Mesendoderm (in vitro differentiated cells): ENCODE measurements around the gene LASP1. TPM values are rescaled to one million over a fixed set of nuclear protein-coding genes. Genes with fewer than 3 reads are reported as not detected.

Experiments
- DNase-seq: peaks from one replicate; pipeline ENCODE4 v3.0.0; 2013
- H2AK5ac ChIP-seq: 2 replicates; pipeline ENCODE4 v1.6.1; 2013; ENCODE audit warnings: low read length, inconsistent platforms
- H2BK120ac ChIP-seq: 2 replicates; pipeline ENCODE4 v1.6.1; 2013; ENCODE audit warnings: low read depth, mild to moderate bottlenecking, low read length, moderate library complexity, mixed read lengths
- H2BK15ac ChIP-seq: replicated peaks from 2 replicates; pipeline ENCODE4 v1.6.1; 2013; ENCODE audit warnings: low read depth, mild to moderate bottlenecking, moderate library complexity
- H2BK5ac ChIP-seq: 2 replicates; pipeline ENCODE4 v1.6.1; 2013; ENCODE audit warnings: low read length, inconsistent platforms
- H3K18ac ChIP-seq: 2 replicates; pipeline ENCODE4 v1.6.1; 2013; ENCODE audit warnings: mild to moderate bottlenecking, low read length, mixed read lengths
- H3K23ac ChIP-seq: one replicate; pipeline ENCODE4 v1.6.1; 2013; ENCODE audit warnings: low read length
- H3K27ac ChIP-seq: 2 replicates; pipeline ENCODE4 v1.5.1; 2013; ENCODE audit warnings: low read depth, mild to moderate bottlenecking, inconsistent platforms, low read length, moderate library complexity
- H3K27me3 ChIP-seq: 2 replicates; pipeline ENCODE4 v1.6.1; 2013; ENCODE audit warnings: low read length, control low read depth, mild to moderate bottlenecking, inconsistent platforms; ENCODE audit not compliant: insufficient read depth, poor library complexity
- H3K36me3 ChIP-seq: 2 replicates; pipeline ENCODE4 v1.6.1; 2013; ENCODE audit warnings: low read length, inconsistent platforms; ENCODE audit not compliant: control insufficient read depth, insufficient read depth
- H3K4ac ChIP-seq: one replicate; pipeline ENCODE4 v1.6.1; 2013; ENCODE audit warnings: low read depth, mild to moderate bottlenecking, low read length, moderate library complexity
- H3K4me1 ChIP-seq: 2 replicates; pipeline ENCODE4 v1.6.1; 2013; ENCODE audit warnings: low read depth, low read length, inconsistent platforms; ENCODE audit not compliant: control insufficient read depth
- H3K4me2 ChIP-seq: 2 replicates; pipeline ENCODE4 v1.6.1; 2013; ENCODE audit warnings: low read length
- H3K4me3 ChIP-seq: 2 replicates; pipeline ENCODE4 v1.5.1; 2013; ENCODE audit warnings: mild to moderate bottlenecking, low read length
- H3K56ac ChIP-seq: one replicate; pipeline ENCODE4 v1.6.1; 2013; ENCODE audit warnings: low read length
- H3K79me1 ChIP-seq: 2 replicates; pipeline ENCODE4 v1.6.1; 2013; ENCODE audit warnings: low read length, inconsistent platforms
- H3K79me2 ChIP-seq: 2 replicates; pipeline ENCODE4 v1.6.1; 2013; ENCODE audit warnings: mild to moderate bottlenecking, low read length; ENCODE audit not compliant: control insufficient read depth, insufficient read depth
- H3K9ac ChIP-seq: 2 replicates; pipeline ENCODE4 v1.6.1; 2013; ENCODE audit warnings: low read length, inconsistent platforms
- H4K5ac ChIP-seq: one replicate; pipeline ENCODE4 v1.6.1; 2013; ENCODE audit warnings: low read length
- H4K8ac ChIP-seq: one replicate; pipeline ENCODE4 v1.6.1; 2013; ENCODE audit warnings: low read depth, mild to moderate bottlenecking, control low read depth, low read length, moderate library complexity
- WGBS: extraction: QIAGEN DNeasy Blood & Tissue Kit; methylation state at CpG from one replicate; pipeline ENCODE4 v1.1.7; 2013; ENCODE audit warnings: low lambda C conversion rate, missing lambda C conversion rate; ENCODE audit not compliant: insufficient coverage; ENCODE audit errors: extremely low coverage; 5-methylcytosine and 5-hydroxymethylcytosine counted together
- small RNA-seq: library from polyadenylated mRNA; stranded (forward); fragments of <200 nt; extraction: miRNeasy Mini kit (QIAGEN cat#:217004); gene quantifications from one replicate; pipeline ENCODE3, GENCODE V24; 2013; ENCODE audit not compliant: insufficient read depth

The LASP1 gene

DNA sequence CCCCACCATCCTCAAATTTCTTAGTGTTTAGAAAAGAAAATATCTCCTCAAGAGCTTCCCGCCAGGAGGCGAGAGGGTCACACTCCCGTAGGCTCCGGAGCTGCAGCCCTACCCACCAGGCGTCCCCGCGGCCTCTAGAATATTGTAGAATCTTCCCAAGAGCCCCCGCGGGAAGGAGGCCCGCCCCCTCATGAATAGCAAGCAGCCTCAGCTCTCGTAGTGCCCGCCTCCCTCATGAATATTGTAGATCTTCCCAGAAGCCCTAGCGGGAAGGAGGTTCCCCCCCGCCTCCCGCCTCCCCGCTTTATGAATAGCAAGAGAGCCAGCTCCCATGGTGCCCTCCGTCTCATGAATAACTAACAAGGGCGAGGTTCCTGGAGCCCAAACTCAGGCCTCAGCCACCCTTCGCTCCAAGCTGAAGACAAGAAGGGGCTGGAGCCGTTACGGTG lies 97.5 kb downstream of the LASP1 start, which contains the start of gene FBXO47:
FBXO47 (minus strand) TSS at position 114 of the 449 bp plus-strand sequence. CDS start 4,378 bp downstream, outside the sequence.
- Histone ChIP-seq H3K4me2 (peak within 1 kb of the TSS; percentile 38), H3K18ac (peak within 1 kb of the TSS; percentile 22), H4K5ac (peak within 1 kb of the TSS; percentile 21), H2BK15ac (no peak within 1 kb of the TSS), H3K36me3 (no peaks in the 10 kb centered on the region), H3K4me1 (peaks cover 2% of the 10 kb centered on the region), H3K56ac (peak within 1 kb of the TSS; percentile 87), H3K23ac (no peak within 1 kb of the TSS), H3K9ac (peak within 1 kb of the TSS; percentile 65), H3K79me1 (no peaks in the 10 kb centered on the region), H3K27me3 (no peaks in the 10 kb centered on the region), H3K4me3 (no peak within 1 kb of the TSS), H2BK120ac (no peak within 1 kb of the TSS), H2AK5ac (peak within 1 kb of the TSS; percentile 11), H4K8ac (peak within 1 kb of the TSS; percentile 90), H3K4ac (no peak within 1 kb of the TSS), H3K79me2 (no peaks in the 10 kb centered on the region), H2BK5ac (no peak within 1 kb of the TSS), H3K27ac (no peak within 1 kb of the TSS)
- DNase-seq: peak; percentile 99
- no CpG with 5 or more reads among the region's 21 CpGs for WGBS

DNA sequence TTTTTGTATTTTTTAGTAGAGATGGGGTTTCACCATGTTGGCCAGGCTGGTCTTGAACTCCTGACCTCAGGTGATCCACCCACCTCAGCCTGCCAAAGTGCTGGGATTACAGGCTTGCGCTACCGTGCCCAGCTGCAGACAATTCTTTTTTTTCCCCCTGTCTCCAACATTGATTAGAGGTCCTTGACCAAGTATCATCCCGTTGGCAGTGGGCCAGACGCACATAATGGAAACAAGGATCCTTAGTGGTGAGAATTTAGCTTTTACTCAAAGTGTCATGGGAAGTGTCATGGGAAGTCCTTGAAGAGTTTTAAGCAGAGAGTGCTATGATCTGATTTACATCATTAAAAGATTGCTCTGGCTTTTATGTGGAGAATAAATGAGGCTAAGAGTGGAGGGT lies 99.4 kb downstream of the LASP1 start:
- H3K4me1 ChIP-seq: peaks cover 2% of the 10 kb centered on the region
- H3K56ac ChIP-seq: no peak overlapping the region
- DNase-seq: no peak
- no peaks in the 10 kb centered on the region for H3K27me3 ChIP-seq
- no CpG with 5 or more reads among the region's 4 CpGs for WGBS
- H3K79me2 ChIP-seq: no peaks in the 10 kb centered on the region
- no peak overlapping the region for H3K4me3 ChIP-seq
- H3K18ac ChIP-seq: no peak overlapping the region
- H3K36me3 ChIP-seq: no peaks in the 10 kb centered on the region
- no peak overlapping the region for H2BK5ac ChIP-seq
- H3K79me1 ChIP-seq: no peaks in the 10 kb centered on the region
- no peak overlapping the region for H3K9ac ChIP-seq
- no peak overlapping the region for H3K4me2 ChIP-seq
- H3K4ac ChIP-seq: no peak overlapping the region
- H4K8ac ChIP-seq: no peak overlapping the region
- H2BK15ac ChIP-seq: no peak overlapping the region
- no peak overlapping the region for H4K5ac ChIP-seq
- H2BK120ac ChIP-seq: no peak overlapping the region
- H2AK5ac ChIP-seq: no peak overlapping the region
- H3K27ac ChIP-seq: no peak overlapping the region
- no peak overlapping the region for H3K23ac ChIP-seq

DNA sequence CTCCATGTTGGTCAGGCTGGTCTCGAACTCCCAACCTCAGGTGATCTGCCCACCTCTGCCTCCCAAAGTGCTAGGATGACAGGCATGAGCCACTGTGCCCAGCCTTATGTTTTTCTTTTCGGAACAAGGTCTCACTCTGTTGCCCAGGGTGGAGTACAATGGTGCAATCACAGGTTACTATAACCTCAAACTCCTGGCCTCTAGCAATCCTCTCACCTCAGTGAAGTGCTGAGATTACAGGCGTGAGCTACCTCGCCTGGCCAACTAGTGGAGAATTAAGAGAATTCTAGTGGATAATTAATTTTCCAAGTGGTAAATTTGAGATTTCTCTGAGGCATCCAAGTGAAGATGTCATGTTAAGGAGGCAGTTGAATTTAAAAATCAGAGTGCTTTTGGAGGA lies 100.3 kb downstream of the LASP1 start:
- Histone ChIP-seq H4K5ac (no peak overlapping the region), H2BK120ac (no peak overlapping the region), H3K27ac (no peak overlapping the region), H2AK5ac (no peak overlapping the region), H3K79me1 (no peaks in the 10 kb centered on the region), H2BK5ac (no peak overlapping the region), H3K4me1 (peaks cover 2% of the 10 kb centered on the region), H3K27me3 (no peaks in the 10 kb centered on the region), H3K4me2 (no peak overlapping the region), H3K36me3 (no peaks in the 10 kb centered on the region), H3K4me3 (no peak overlapping the region), H3K9ac (no peak overlapping the region), H3K56ac (no peak overlapping the region), H3K4ac (no peak overlapping the region), H3K23ac (no peak overlapping the region), H3K18ac (no peak overlapping the region), H2BK15ac (no peak overlapping the region), H3K79me2 (no peaks in the 10 kb centered on the region), H4K8ac (no peak overlapping the region)
- no CpG with 5 or more reads among the region's 4 CpGs for WGBS
- DNase-seq: peak; percentile 36

DNA sequence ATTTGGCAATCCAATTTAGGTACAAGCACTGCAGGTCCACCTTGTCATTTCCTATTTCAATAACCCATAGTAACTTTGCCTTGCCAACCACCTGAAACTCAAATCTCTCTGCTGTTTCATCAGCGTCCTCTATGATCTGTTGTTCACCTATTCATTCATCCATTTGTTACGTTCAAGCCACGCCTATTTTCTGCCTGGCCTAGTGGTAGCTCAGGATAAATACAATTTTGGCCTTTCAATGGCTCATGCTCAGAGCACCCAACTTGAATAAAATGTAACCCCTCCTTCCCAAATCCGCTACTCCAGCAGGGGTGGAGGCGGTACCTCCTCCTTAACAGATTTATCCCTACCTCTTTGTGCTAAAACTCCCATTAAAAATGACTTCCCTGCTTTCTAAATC lies 100.9 kb downstream of the LASP1 start:
- Histone ChIP-seq H2BK15ac (no peak overlapping the region), H3K4me2 (no peak overlapping the region), H2BK120ac (no peak overlapping the region), H3K18ac (no peak overlapping the region), H3K79me1 (no peaks in the 10 kb centered on the region), H3K4ac (no peak overlapping the region), H4K8ac (no peak overlapping the region), H3K4me3 (no peak overlapping the region), H2BK5ac (no peak overlapping the region), H3K27ac (no peak overlapping the region), H3K27me3 (no peaks in the 10 kb centered on the region), H3K23ac (no peak overlapping the region), H3K9ac (no peak overlapping the region), H3K56ac (no peak overlapping the region), H3K4me1 (peaks cover 2% of the 10 kb centered on the region), H3K79me2 (no peaks in the 10 kb centered on the region), H4K5ac (no peak overlapping the region), H3K36me3 (no peaks in the 10 kb centered on the region), H2AK5ac (no peak overlapping the region)
- no peak for DNase-seq
- no CpG with 5 or more reads among the region's 5 CpGs for WGBS

Small RNA genes lying within 50 kb of the gene (small RNA-seq; reads per million reads assigned to genes)
- gene MIR4727 (0.54 reads per million), gene MIR6779 (not detected), gene SNORA21 (not detected), gene SNORA21B (not detected)
